ENCODE results near the gene NPDC1.

GRCh38 chr9:137008312-137008711 lies 37.7 kb downstream of the NPDC1 start:
- TF ChIP-seq POLR2AphosphoS5 (IDR thresholded peaks at IDR 0.05; ENCODE audit: low read depth, low read length) (no peak), TAF1 (IDR thresholded peaks at IDR 0.05; ENCODE audit: borderline replicate concordance, low read depth, low read length) (no peak)
